Measurements from ENCODE around the gene LETM1. TPM values are rescaled to one million over a fixed set of nuclear protein-coding genes. Genes with fewer than 3 reads are reported as not detected.

LETM1 gene
- total and polyA plus RNA-seq, 2 experiments from 2014 or later = 23.3 to 68.9 TPM

DNA sequence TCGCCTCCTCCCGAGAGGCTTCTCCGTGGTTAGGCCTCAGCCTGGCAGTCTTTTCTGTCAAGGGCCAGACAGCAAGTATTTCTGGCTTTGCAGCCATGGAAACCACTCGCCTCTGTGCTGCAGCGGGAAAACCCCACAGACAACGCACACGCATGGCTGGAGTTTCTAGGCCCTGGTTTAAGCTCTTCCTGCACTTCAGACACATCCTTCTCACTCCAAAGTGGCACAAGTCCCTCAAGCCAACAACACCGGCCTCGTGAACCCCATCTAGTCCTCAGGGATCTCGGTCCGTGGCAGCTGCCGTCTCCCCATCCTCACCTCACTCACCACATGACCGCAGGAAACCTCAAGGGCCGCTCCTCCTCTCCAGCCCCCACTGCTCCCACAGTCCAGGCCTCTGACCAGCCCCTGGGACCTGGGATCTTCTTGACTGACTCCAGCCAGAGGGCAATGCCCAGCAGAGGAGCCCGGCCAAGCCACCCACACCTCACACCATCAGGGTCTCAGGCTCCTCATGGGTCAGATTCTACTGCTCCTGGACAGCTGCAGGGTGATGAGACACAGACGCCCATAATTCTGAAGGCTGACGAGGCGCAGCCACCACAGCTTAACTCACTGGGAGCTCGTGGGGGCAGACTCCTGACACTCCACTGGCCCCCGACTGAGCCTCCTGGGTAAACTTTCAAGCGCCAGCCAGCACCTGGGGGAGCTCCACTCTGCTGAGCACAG is 21.7 kb downstream of the LETM1 start:
- ATAC-seq (no peak), DNase-seq (ENCODE audit: low spot score) (no peak)
- no peaks in the 10 kb centered on the region for H3K79me2 ChIP-seq (replicated peaks; ENCODE audit: insufficient read depth)
- no peaks in the 10 kb centered on the region; the same call in 1 of the 2 replicates for H4K20me1 ChIP-seq (replicated peaks; ENCODE audit: insufficient read depth)
- TF ChIP-seq STAT1 (IDR thresholded peaks at IDR 0.05; ENCODE audit: unreplicated experiment) (no peak), JUNB (IDR thresholded peaks at IDR 0.05; ENCODE audit: unreplicated experiment) (no peak), EZH2phosphoT487 (IDR thresholded peaks at IDR 0.05; ENCODE audit: unreplicated experiment) (no peak), ZNF331 (CRISPR knock-in tag; IDR thresholded peaks at IDR 0.05; ENCODE audit: low read depth) (no peak), NANOG (IDR thresholded peaks at IDR 0.05; ENCODE audit: borderline replicate concordance) (no peak), CREB1 (CRISPR knock-in tag; IDR thresholded peaks at IDR 0.05; ENCODE audit: low read depth) (no peak), POLR2AphosphoS5 (IDR thresholded peaks at IDR 0.05; ENCODE audit: low read depth) (no peak), EZH2 (IDR thresholded peaks at IDR 0.05; ENCODE audit: low read depth, unreplicated experiment) (no peak), ZNF114 (CRISPR knock-in tag; IDR thresholded peaks at IDR 0.05) (no peak)
- TF ChIP-seq, protein P1, sequence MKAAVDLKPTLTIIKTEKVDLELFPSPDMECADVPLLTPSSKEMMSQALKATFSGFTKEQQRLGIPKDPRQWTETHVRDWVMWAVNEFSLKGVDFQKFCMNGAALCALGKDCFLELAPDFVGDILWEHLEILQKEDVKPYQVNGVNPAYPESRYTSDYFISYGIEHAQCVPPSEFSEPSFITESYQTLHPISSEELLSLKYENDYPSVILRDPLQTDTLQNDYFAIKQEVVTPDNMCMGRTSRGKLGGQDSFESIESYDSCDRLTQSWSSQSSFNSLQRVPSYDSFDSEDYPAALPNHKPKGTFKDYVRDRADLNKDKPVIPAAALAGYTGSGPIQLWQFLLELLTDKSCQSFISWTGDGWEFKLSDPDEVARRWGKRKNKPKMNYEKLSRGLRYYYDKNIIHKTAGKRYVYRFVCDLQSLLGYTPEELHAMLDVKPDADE (IDR thresholded peaks at IDR 0.05) = no peak
- TF ChIP-seq, protein P2, sequence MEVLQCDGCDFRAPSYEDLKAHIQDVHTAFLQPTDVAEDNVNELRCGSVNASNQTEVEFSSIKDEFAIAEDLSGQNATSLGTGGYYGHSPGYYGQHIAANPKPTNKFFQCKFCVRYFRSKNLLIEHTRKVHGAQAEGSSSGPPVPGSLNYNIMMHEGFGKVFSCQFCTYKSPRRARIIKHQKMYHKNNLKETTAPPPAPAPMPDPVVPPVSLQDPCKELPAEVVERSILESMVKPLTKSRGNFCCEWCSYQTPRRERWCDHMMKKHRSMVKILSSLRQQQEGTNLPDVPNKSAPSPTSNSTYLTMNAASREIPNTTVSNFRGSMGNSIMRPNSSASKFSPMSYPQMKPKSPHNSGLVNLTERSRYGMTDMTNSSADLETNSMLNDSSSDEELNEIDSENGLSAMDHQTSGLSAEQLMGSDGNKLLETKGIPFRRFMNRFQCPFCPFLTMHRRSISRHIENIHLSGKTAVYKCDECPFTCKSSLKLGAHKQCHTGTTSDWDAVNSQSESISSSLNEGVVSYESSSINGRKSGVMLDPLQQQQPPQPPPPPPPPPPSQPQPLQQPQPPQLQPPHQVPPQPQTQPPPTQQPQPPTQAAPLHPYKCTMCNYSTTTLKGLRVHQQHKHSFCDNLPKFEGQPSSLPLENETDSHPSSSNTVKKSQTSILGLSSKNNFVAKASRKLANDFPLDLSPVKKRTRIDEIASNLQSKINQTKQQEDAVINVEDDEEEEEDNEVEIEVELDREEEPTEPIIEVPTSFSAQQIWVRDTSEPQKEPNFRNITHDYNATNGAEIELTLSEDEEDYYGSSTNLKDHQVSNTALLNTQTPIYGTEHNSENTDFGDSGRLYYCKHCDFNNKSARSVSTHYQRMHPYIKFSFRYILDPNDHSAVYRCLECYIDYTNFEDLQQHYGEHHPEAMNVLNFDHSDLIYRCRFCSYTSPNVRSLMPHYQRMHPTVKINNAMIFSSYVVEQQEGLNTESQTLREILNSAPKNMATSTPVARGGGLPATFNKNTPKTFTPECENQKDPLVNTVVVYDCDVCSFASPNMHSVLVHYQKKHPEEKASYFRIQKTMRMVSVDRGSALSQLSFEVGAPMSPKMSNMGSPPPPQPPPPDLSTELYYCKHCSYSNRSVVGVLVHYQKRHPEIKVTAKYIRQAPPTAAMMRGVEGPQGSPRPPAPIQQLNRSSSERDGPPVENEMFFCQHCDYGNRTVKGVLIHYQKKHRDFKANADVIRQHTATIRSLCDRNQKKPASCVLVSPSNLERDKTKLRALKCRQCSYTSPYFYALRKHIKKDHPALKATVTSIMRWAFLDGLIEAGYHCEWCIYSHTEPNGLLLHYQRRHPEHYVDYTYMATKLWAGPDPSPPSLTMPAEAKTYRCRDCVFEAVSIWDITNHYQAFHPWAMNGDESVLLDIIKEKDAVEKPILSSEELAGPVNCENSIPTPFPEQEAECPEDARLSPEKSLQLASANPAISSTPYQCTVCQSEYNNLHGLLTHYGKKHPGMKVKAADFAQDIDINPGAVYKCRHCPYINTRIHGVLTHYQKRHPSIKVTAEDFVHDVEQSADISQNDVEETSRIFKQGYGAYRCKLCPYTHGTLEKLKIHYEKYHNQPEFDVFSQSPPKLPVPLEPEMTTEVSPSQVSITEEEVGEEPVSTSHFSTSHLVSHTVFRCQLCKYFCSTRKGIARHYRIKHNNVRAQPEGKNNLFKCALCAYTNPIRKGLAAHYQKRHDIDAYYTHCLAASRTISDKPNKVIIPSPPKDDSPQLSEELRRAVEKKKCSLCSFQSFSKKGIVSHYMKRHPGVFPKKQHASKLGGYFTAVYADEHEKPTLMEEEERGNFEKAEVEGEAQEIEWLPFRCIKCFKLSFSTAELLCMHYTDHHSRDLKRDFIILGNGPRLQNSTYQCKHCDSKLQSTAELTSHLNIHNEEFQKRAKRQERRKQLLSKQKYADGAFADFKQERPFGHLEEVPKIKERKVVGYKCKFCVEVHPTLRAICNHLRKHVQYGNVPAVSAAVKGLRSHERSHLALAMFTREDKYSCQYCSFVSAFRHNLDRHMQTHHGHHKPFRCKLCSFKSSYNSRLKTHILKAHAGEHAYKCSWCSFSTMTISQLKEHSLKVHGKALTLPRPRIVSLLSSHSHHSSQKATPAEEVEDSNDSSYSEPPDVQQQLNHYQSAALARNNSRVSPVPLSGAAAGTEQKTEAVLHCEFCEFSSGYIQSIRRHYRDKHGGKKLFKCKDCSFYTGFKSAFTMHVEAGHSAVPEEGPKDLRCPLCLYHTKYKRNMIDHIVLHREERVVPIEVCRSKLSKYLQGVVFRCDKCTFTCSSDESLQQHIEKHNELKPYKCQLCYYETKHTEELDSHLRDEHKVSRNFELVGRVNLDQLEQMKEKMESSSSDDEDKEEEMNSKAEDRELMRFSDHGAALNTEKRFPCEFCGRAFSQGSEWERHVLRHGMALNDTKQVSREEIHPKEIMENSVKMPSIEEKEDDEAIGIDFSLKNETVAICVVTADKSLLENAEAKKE (CRISPR knock-in tag; IDR thresholded peaks at IDR 0.05) = no peak
- TF ChIP-seq, protein P3, sequence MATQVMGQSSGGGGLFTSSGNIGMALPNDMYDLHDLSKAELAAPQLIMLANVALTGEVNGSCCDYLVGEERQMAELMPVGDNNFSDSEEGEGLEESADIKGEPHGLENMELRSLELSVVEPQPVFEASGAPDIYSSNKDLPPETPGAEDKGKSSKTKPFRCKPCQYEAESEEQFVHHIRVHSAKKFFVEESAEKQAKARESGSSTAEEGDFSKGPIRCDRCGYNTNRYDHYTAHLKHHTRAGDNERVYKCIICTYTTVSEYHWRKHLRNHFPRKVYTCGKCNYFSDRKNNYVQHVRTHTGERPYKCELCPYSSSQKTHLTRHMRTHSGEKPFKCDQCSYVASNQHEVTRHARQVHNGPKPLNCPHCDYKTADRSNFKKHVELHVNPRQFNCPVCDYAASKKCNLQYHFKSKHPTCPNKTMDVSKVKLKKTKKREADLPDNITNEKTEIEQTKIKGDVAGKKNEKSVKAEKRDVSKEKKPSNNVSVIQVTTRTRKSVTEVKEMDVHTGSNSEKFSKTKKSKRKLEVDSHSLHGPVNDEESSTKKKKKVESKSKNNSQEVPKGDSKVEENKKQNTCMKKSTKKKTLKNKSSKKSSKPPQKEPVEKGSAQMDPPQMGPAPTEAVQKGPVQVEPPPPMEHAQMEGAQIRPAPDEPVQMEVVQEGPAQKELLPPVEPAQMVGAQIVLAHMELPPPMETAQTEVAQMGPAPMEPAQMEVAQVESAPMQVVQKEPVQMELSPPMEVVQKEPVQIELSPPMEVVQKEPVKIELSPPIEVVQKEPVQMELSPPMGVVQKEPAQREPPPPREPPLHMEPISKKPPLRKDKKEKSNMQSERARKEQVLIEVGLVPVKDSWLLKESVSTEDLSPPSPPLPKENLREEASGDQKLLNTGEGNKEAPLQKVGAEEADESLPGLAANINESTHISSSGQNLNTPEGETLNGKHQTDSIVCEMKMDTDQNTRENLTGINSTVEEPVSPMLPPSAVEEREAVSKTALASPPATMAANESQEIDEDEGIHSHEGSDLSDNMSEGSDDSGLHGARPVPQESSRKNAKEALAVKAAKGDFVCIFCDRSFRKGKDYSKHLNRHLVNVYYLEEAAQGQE (IDR thresholded peaks at IDR 0.05; ENCODE audit: unreplicated experiment) = no peak
- TF ChIP-seq, protein P4, sequence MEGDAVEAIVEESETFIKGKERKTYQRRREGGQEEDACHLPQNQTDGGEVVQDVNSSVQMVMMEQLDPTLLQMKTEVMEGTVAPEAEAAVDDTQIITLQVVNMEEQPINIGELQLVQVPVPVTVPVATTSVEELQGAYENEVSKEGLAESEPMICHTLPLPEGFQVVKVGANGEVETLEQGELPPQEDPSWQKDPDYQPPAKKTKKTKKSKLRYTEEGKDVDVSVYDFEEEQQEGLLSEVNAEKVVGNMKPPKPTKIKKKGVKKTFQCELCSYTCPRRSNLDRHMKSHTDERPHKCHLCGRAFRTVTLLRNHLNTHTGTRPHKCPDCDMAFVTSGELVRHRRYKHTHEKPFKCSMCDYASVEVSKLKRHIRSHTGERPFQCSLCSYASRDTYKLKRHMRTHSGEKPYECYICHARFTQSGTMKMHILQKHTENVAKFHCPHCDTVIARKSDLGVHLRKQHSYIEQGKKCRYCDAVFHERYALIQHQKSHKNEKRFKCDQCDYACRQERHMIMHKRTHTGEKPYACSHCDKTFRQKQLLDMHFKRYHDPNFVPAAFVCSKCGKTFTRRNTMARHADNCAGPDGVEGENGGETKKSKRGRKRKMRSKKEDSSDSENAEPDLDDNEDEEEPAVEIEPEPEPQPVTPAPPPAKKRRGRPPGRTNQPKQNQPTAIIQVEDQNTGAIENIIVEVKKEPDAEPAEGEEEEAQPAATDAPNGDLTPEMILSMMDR (conservative IDR thresholded peaks at IDR 0.05; ENCODE audit: low read depth in 2 of 2) = no peak
- no peaks in the 10 kb centered on the region for H3K27me3 ChIP-seq (ENCODE audit: insufficient read depth)
- H3K9me2 ChIP-seq (ENCODE audit: insufficient read depth) = no peaks in the 10 kb centered on the region
- no peaks in the 10 kb centered on the region for H3K4me1 ChIP-seq (ENCODE audit: insufficient read depth)
- H3K4me2 ChIP-seq = no peak overlapping the region
- peaks cover 7% of the 10 kb centered on the region; the same call in 1 of the 2 replicates for H3K36me3 ChIP-seq (ENCODE audit: insufficient read depth)
- peaks cover 53% of the 10 kb centered on the region for H3K36me3 Mint-ChIP-seq (ENCODE audit: low read depth)
- H3K4me3 ChIP-seq = no peak overlapping the region
- H2AFZ ChIP-seq = no peak overlapping the region
- peaks cover 12% of the 10 kb centered on the region for H3K27me3 Mint-ChIP-seq (ENCODE audit: insufficient read depth, low read depth, poor library complexity)
- no peak overlapping the region for H3K4me3 Mint-ChIP-seq
- H3K4me1 Mint-ChIP-seq = peaks cover 10% of the 10 kb centered on the region
- H3K9me3 Mint-ChIP-seq = peaks cover 10% of the 10 kb centered on the region
- H3K27ac ChIP-seq (ENCODE audit: low read depth) = no peak overlapping the region
- no peak overlapping the region for H3K27ac Mint-ChIP-seq
- no peaks in the 10 kb centered on the region; the same call in 1 of the 2 replicates for H3F3A ChIP-seq (replicated peaks; ENCODE audit: low read depth)

Measured in GM23338 (cell line).